Kidney glomerular epithelial cell (primary cell): ENCODE data around the gene AIPL1.
"Not testable (repeated sequence)": the region's sequence is repeated elsewhere in the genome, so short reads cannot be mapped to it uniquely, and the experiment has no call there.

Source experiments
- DNase-seq: peaks from one replicate; lab custom pipeline; 2025; lab: John Stamatoyannopoulos, UW

AIPL1 gene, protein sequence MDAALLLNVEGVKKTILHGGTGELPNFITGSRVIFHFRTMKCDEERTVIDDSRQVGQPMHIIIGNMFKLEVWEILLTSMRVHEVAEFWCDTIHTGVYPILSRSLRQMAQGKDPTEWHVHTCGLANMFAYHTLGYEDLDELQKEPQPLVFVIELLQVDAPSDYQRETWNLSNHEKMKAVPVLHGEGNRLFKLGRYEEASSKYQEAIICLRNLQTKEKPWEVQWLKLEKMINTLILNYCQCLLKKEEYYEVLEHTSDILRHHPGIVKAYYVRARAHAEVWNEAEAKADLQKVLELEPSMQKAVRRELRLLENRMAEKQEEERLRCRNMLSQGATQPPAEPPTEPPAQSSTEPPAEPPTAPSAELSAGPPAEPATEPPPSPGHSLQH

GRCh38 chr17:6435051-6435450 lies at the start of gene AIPL1:
Gene AIPL1 (minus strand): TSS chr17:6435121. CDS start chr17:6435104, 17 bp downstream.
- no peak for DNase-seq

DNA sequence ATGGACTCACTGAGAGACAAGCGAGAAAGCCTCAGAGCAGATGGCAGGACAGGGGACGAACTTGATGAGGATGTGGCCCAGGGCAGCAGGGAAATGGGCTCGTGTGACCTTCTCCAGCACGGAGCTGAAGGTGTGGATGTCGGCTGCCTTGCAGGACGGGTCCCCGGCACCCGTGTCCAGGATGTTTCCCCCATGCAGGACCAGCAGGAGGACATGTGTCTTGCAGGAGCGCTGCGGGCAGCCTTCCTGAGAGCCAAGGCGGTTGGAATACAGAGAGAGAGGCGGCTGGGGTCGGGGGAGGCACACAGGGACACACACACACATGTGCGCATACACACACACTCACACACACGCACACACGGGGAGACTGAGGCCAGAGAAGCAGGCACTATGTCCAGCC lies 48.6 kb upstream of the AIPL1 start:
- no peak for DNase-seq

DNA sequence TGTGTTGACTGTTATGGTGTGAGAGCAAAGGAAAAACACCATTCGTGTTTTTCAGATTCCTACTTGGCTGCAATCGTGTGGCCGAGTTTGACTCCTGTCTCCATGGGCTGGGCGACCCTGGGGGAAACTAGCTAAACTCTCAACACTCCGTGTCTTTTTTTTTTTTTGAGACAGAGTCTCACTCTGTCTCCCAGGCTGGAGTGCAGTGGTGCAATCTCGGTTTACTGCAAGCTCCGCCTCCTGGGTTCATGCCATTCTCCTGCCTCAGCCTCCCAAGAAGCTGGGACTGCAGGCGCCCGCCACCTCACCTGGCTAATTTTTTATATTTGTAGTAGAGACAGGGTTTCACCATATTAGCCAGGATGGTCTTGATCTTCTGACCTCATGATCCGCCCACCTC lies 47.9 kb upstream of the AIPL1 start:
- not testable (repeated sequence) for DNase-seq

GRCh38 chr17:6482105-6482455 lies 47.2 kb upstream of the AIPL1 start:
- no peak for DNase-seq

- no peak for DNase-seq
Measured at GRCh38 chr17:6480303-6480675, 45.4 kb upstream of the AIPL1 start.

DNA sequence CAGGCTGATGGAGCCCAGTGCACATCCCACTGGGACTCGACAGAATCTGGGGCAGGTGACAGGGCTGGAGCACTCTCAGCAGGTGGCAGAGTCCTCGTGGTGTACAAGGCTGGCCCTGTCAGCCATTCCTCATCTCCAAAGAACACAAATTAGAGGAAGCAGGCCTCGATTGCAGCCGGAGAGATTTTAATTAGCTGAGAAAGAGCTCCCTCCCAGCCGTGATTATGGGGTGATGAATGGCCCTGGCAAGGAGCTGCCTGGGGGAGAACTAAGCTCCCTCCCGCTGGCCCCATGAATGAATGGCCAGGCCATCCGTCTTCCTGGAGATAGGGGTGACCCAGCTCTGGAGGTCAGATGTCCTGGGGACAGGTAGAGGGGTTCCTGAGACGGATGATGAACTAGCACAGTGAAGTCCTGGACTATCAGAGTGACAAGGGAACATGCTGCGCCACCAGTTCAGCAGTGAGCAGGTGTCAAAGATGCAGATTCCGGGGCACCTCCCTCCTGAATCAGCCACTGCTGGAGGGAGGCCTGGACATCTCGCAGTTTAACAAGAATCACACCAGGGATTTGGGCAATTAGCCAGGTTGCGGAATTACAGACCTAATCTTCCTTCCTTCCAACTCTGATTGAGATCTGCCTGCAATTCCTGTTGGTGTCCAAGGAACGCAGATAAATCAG lies 44.8 kb upstream of the AIPL1 start:
- no peak for DNase-seq

DNA sequence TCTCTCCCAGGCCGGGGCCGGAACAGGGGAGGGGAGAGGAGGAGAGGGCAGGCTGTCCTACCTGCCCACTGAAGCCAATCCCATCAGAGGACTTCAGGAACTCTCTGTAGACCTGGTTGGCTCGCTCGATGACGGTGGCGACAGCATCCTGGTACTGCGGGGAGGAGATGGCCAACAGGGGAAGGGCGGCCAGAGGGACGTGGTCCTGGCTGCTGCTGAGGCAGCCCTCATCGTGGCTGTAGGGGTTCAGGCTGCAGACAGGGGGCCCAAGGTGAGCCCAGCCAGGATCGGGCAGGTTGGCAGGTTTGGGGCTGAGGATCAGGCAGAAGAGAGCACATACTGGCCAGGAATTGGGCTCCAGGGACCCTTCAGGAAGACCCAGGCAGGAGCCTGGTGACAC lies 43.6 kb upstream of the AIPL1 start:
- DNase-seq = no peak

- DNase-seq = no peak
Measured at GRCh38 chr17:6477831-6478383, 43.0 kb upstream of the AIPL1 start.

GRCh38 chr17:6476810-6477179 lies 41.9 kb upstream of the AIPL1 start:
- no peak for DNase-seq

DNA sequence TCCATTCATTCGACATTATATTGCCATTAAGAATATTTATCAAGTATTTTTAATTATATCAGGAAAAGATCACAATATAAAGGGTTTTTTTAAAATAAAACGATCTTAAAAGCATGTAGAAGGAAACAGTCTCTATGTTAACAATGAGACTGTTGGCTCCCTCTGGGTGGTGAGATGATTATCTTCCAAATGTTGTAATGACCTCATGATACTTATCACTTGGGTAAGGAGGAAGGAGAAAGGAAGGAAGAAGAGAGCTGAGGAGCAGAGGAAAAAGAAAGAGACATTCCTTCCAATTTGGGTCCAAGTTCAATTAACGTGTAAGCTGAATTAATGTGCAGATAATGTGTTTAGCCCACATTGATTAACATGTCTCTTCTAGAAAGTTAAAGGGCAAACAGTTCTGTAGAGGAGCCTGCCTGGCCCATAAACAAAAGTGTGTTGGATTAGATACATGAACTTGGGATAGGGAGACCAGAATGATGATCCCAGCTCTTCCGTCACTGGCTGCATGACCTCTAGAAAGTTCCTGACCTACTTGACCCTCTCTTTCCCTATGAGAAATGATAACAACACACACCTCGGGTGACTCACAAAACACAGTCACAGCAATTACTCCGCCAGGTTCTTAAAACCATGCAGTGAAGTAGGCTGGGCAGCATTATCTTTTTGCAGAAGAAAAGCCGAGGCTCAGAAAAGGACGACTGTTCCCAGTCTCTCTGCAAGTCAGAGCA lies 41.3 kb upstream of the AIPL1 start:
- no peak for DNase-seq

- DNase-seq = no peak
Measured at GRCh38 chr17:6475411-6475810, 40.5 kb upstream of the AIPL1 start.

DNA sequence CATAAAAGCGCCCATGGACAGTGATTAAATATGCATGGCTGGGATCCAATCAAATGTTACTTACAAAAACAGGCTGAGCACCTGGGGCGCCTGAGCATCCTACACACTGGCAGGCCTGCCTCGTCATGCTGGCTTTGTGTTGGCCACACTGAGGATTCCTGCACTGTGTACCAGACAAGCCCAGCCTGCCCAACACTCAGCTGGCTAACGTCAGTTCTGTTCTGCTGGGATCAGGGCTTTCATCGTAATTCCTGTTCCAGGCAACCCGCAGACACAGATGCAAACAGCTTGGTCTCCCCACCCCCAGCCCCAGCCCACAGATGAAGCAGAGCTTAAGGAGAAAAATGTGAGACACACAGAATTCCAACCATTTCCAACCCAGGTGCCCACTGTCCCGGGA lies 40.0 kb upstream of the AIPL1 start:
- DNase-seq = no peak

DNA sequence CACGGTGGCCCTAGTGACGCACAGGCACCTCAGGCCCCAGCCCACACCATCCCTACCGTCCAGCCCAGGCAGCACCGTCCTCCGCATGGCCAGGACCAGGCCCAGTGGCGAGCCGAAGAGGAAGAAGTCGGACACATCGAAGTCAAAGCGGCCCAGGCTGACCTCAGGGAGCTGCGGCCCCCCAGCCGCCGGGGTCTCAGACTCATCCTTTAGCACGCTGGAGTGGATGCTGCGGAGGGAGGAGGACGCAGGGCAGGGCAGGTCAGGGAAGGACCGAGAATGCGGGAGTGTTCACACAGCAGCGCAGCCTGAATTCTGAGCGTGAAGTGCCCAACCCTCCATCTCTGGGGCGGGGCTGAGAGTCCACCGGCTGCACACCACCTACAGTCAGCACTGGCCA lies 39.5 kb upstream of the AIPL1 start:
- DNase-seq = no peak

GRCh38 chr17:6473128-6473767 lies 38.3 kb upstream of the AIPL1 start:
- peak; percentile 74 for DNase-seq

DNA sequence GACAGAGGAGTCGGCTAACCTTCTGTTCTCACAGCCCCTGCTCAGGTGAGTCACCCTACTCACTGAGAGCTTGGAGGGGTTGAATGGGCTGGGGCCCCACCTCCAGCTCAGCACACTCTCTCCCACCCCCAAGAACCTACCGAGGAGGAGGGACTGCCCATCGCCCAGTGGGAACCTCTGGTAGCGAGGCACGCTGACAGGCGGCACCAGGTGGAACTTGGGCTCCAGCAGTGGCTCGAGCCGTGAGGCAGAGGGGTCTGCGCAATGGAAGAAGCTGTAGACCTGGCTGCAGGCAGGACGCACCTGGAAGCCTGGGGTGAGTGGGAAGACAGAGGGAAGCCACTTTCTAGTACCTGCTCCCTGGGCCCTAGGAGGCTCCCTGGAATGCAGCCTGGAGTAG lies 37.6 kb upstream of the AIPL1 start:
- DNase-seq = no peak

DNA sequence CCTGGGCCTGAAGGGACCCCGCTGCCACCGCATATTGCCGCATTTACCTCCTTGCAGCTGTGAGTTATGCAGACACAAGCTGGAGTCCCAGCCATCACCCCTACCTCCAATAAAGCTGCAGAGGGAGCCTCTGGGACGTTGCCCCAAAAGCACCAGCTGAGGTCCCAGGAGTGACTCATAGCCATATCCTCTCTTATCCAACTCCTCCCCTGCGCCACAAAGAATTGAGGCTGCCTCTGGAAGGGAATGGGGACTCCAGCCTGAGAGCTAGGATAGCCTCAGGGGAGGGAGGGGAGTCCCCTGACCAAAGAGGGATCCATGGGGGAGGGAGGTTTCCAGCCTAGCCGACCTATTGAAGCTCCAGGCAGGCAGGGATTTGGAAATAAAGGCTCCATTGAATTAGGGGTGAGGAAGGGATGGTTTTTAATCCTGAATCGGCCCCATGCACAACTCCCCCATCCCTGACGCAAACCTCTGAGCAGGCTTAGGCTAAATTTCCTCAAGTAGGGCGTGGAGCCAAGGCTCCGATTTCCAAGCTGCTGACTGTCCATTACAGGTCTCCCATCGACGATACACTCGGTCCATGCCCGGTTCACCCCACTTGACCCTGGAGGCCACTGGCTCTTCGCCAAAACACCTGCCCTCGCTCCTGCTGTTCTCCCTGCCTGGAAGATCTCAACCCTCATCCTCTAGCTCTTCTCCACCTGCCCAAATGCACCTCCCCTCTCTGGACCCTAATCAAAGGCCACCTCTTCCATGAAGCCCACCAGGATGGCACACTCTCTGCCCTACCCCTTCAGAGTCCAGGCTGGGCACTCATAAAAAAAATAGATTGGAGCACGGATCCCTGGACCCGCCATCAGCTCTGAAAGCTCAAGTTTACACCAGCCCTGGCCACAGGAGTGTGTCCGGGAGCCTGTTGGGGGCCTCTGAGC lies 36.9 kb upstream of the AIPL1 start:
- peak; percentile 20 for DNase-seq

DNA sequence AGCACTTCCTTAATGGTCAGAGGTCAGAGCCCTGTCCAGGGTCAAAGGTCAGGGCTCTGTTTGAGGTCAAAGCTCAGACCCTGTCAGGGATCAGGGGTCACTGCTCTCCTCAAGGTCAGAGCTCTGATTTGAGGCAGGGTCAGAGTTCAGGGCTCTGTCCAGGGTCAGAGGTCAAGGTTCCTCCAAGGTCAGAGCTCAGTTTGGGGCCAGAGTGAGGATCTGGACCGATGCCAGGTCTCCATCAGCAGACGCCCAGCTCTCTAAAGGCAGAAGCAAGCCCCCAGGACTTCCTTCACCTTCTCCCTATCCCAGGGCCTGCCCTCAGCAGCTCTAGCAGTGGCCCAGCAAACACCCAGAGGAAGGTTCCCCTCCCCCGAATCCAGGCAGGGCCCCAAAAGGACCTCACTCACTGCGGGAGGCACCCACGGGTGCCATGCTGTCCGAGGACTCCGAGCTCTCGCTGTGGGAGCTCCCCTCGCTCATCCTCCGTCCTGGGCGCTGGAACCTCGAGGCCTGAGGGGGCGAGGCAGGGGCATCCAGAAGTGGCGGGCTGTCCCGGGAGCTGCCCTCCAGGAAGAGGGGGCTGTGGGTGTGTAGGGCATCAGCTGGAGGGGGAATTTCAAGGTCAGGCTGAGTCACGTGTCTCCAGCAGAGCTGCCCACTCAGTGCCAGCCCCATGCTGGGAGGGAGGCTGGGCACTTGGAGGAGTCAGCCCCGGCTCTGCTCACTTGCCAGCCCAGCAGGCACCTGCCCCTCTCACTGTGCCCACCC lies 36.0 kb upstream of the AIPL1 start:
- no peak for DNase-seq

DNA sequence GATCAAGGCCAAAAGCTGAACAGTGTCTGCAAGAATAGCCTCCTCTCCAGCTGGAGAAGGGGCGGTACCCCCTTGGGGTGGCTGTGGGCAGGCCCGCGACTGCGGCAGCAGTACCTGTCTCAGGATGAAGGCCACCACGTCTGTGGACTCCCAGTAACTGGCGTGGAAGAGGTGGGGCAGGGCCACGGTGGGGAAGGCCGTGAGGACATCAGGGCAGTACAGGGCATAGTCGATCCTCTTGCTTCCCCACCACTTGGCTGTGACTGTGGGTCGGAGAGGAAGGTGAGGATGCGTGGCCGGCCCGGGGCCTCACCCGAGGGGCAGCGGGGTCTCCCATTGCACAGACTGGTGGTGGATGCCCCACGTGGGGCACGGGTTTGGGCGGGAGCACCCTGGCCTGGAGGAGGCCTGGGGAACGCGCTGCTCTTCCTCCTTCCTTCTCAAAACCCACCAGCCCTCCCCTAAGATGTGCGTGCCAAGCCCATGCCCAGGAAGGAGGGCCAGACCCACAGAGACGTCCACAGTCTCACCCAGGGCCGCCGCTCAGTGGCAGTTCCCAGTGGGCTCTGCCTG lies 35.3 kb upstream of the AIPL1 start:
- no peak for DNase-seq

GRCh38 chr17:6468051-6468790 lies 33.3 kb upstream of the AIPL1 start:
- DNase-seq = no peak
